ENCODE data around the gene TMEM117. TPM values are rescaled to one million over a fixed set of nuclear protein-coding genes. Genes with fewer than 3 reads are reported as not detected.

TMEM117 gene
- total RNA-seq, 1 experiment from 2014 or later: 1.1 TPM

GRCh38 chr12:44154128-44154527 is 318.2 kb downstream of the TMEM117 start:
- BruUV-seq (replicated peaks): no TSS peak
- no peak overlapping the region for H3K27ac Mint-ChIP-seq (ENCODE audit: unreplicated experiment)
- TF ChIP-seq, protein P1, sequence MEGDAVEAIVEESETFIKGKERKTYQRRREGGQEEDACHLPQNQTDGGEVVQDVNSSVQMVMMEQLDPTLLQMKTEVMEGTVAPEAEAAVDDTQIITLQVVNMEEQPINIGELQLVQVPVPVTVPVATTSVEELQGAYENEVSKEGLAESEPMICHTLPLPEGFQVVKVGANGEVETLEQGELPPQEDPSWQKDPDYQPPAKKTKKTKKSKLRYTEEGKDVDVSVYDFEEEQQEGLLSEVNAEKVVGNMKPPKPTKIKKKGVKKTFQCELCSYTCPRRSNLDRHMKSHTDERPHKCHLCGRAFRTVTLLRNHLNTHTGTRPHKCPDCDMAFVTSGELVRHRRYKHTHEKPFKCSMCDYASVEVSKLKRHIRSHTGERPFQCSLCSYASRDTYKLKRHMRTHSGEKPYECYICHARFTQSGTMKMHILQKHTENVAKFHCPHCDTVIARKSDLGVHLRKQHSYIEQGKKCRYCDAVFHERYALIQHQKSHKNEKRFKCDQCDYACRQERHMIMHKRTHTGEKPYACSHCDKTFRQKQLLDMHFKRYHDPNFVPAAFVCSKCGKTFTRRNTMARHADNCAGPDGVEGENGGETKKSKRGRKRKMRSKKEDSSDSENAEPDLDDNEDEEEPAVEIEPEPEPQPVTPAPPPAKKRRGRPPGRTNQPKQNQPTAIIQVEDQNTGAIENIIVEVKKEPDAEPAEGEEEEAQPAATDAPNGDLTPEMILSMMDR (IDR thresholded peaks at IDR 0.05; ENCODE audit: unreplicated experiment): no peak
- peaks cover 6% of the 10 kb centered on the region for H3K9me3 Mint-ChIP-seq (ENCODE audit: low read depth, unreplicated experiment)
- intact Hi-C loops (cut with micrococcal nuclease; ENCODE audit: unreplicated experiment): no loop called here
- no peaks in the 10 kb centered on the region for H3K4me1 Mint-ChIP-seq (ENCODE audit: low read depth, unreplicated experiment)
- CTCF ChIA-PET: no interaction called here
- no peaks in the 10 kb centered on the region for H3K27me3 Mint-ChIP-seq (ENCODE audit: unreplicated experiment)
- no peaks in the 10 kb centered on the region for H3K36me3 Mint-ChIP-seq (ENCODE audit: insufficient read depth, unreplicated experiment)
- DNase-seq: no peak
- H3K4me3 Mint-ChIP-seq (ENCODE audit: low read depth, unreplicated experiment): no peak overlapping the region

DNA sequence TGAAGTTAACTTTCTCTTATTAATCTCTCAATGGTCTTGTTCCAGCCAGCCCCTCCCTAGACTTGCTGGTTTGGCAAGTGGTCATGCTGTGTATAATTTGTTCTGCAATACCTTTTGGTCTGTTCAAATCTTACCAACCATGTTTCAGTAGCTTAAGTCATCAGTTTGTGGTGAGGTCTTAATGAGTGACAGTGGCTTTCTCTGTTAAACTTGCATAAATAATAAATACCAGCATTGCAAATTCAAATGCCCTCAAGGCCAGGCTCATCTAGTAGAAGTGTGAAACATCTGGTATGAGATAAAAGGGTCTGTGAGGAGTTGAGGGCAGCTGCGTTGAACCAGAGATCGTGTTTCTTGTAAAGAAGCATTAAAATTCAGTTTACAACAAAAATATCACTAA is 319.5 kb downstream of the TMEM117 start:
- CTCF ChIA-PET: no interaction called here
- Mint-ChIP-seq H3K36me3 (ENCODE audit: insufficient read depth, unreplicated experiment) (no peaks in the 10 kb centered on the region), H3K4me1 (ENCODE audit: low read depth, unreplicated experiment) (no peaks in the 10 kb centered on the region), H3K27me3 (ENCODE audit: unreplicated experiment) (no peaks in the 10 kb centered on the region), H3K27ac (ENCODE audit: unreplicated experiment) (no peak overlapping the region), H3K4me3 (ENCODE audit: low read depth, unreplicated experiment) (no peak overlapping the region), H3K9me3 (ENCODE audit: low read depth, unreplicated experiment) (peaks cover 3% of the 10 kb centered on the region)
- no TSS peak for BruUV-seq (replicated peaks)
- intact Hi-C loops (cut with micrococcal nuclease; ENCODE audit: unreplicated experiment): no loop called here
- DNase-seq: no peak
- TF ChIP-seq, protein P1 (IDR thresholded peaks at IDR 0.05; ENCODE audit: unreplicated experiment): no peak

- no peak for DNase-seq
- intact Hi-C loops (cut with micrococcal nuclease; ENCODE audit: unreplicated experiment): no loop called here
- no peaks in the 10 kb centered on the region for H3K36me3 Mint-ChIP-seq (ENCODE audit: insufficient read depth, unreplicated experiment)
- BruUV-seq (replicated peaks): no TSS peak
- H3K27me3 Mint-ChIP-seq (ENCODE audit: unreplicated experiment): no peaks in the 10 kb centered on the region
- H3K9me3 Mint-ChIP-seq (ENCODE audit: low read depth, unreplicated experiment): peaks cover 4% of the 10 kb centered on the region
- no peak overlapping the region for H3K4me3 Mint-ChIP-seq (ENCODE audit: low read depth, unreplicated experiment)
- TF ChIP-seq, protein P1 (IDR thresholded peaks at IDR 0.05; ENCODE audit: unreplicated experiment): no peak
- H3K27ac Mint-ChIP-seq (ENCODE audit: unreplicated experiment): no peak overlapping the region
- no peaks in the 10 kb centered on the region for H3K4me1 Mint-ChIP-seq (ENCODE audit: low read depth, unreplicated experiment)
- CTCF ChIA-PET: no interaction called here
Observed at GRCh38 chr12:44157359-44157758, 321.5 kb downstream of the TMEM117 start.

GRCh38 chr12:44158746-44159145 is 322.9 kb downstream of the TMEM117 start:
- Mint-ChIP-seq H3K36me3 (ENCODE audit: insufficient read depth, unreplicated experiment) (no peaks in the 10 kb centered on the region), H3K4me1 (ENCODE audit: low read depth, unreplicated experiment) (no peaks in the 10 kb centered on the region), H3K4me3 (ENCODE audit: low read depth, unreplicated experiment) (no peak overlapping the region), H3K27me3 (ENCODE audit: unreplicated experiment) (no peaks in the 10 kb centered on the region), H3K9me3 (ENCODE audit: low read depth, unreplicated experiment) (peaks cover 5% of the 10 kb centered on the region), H3K27ac (ENCODE audit: unreplicated experiment) (no peak overlapping the region)
- BruUV-seq (replicated peaks): no TSS peak
- intact Hi-C loops (cut with micrococcal nuclease; ENCODE audit: unreplicated experiment): no loop called here
- TF ChIP-seq, protein P1 (IDR thresholded peaks at IDR 0.05; ENCODE audit: unreplicated experiment): no peak
- no peak for DNase-seq
- CTCF ChIA-PET: no interaction called here
